Natural killer cell (primary cell): ENCODE measurements around the gene TNFRSF11A. TPM values are rescaled to one million over a fixed set of nuclear protein-coding genes. Genes with fewer than 3 reads are reported as not detected.

Experiments
- total RNA-seq, 4 donors: library from RNA; stranded (reverse); fragments of 120-200 nt in 1 of 4; gene quantifications; one replicate each; pipeline versions ENCODE4 v1.2.3 to v1.2.4, GENCODE V29; 2013 to 2022

Gene TNFRSF11A
- total RNA-seq, 3 donors from 2014 or later (not counting 1 experiment from before 2014, with no cell fraction given) = 6.9 to 10.9 (median 8.8) TPM

Other genes starting within 250 kb of the TNFRSF11A start
- 10 to 100 TPM; 12.2 to 21.7 (median 20.1) TPM for gene PIGN, start 138.3 kb upstream of the TNFRSF11A start, total RNA-seq
- gene RELCH, start 138.1 kb upstream of the TNFRSF11A start, total RNA-seq = 10 to 100 TPM; 60.1 to 69.9 (median 63.9) TPM
- gene ZCCHC2, start 197.7 kb downstream of the TNFRSF11A start, total RNA-seq = 10 to 100 TPM; 50.4 to 81.2 (median 59.6) TPM